Neural cell (in vitro differentiated cells): ENCODE data around the gene HUNK. TPM values are rescaled to one million over a fixed set of nuclear protein-coding genes. Genes with fewer than 3 reads are reported as not detected.

Experiments
- H2AFZ ChIP-seq: fragments of 200-600, 300-800 bp; sonication (generic), shearing (Covaris generic); 2 replicates; pipeline ENCODE4 v1.6.0; 2014; ENCODE audit warnings: low read depth, mild to moderate bottlenecking, antibody characterized with exemption, low read length, moderate library complexity
- H3F3A ChIP-seq: fragments of 200-600 bp; shearing (Covaris generic); 2 replicates; pipeline ENCODE4 v1.6.1; 2016; ENCODE audit warnings: mild to moderate bottlenecking, moderate library complexity, mixed read lengths, antibody characterized with exemption, low read length; ENCODE audit not compliant: insufficient read depth, poor library complexity, severe bottlenecking
- H3K27ac ChIP-seq: fragments of 200-600, 300-800 bp; sonication (generic), shearing (Covaris generic); 2 replicates; pipeline ENCODE4 v1.5.1; 2014; ENCODE audit warnings: mild to moderate bottlenecking, low read length, moderate library complexity
- H3K27me3 ChIP-seq: fragments of 300-800, 200-600 bp; sonication (generic), shearing (Covaris generic); 2 replicates; pipeline ENCODE4 v1.6.0; 2014; ENCODE audit warnings: mild to moderate bottlenecking, low read depth, low read length, moderate library complexity; ENCODE audit not compliant: insufficient read depth
- H3K36me3 ChIP-seq: fragments of 300-800, 200-600 bp; sonication (generic), shearing (Covaris generic); 2 replicates; pipeline ENCODE4 v1.5.1; 2014; ENCODE audit warnings: mild to moderate bottlenecking, antibody characterized with exemption, low read length, moderate library complexity; ENCODE audit not compliant: insufficient read depth
- H3K4me2 ChIP-seq: fragments of 300-800, 200-600 bp; sonication (generic), shearing (Covaris generic); 2 replicates; pipeline ENCODE4 v1.6.0; 2014; ENCODE audit warnings: mild to moderate bottlenecking, low read length
- H3K4me3 ChIP-seq: fragments of 300-800, 200-600 bp; sonication (generic), shearing (Covaris generic); 2 replicates; pipeline ENCODE4 v1.5.1; 2014; ENCODE audit warnings: mild to moderate bottlenecking, low read length, moderate library complexity
- H3K79me2 ChIP-seq: fragments of 200-600 bp; shearing (Covaris generic); replicated peaks from 2 replicates; pipeline ENCODE4 v1.6.0; 2014; ENCODE audit warnings: mild to moderate bottlenecking, low read length, moderate library complexity; ENCODE audit not compliant: insufficient read depth
- H3K9ac ChIP-seq: fragments of 300-800, 200-600 bp; sonication (generic), shearing (Covaris generic); 2 replicates; pipeline ENCODE4 v1.6.1; 2016; ENCODE audit warnings: mild to moderate bottlenecking, low read length, mixed read lengths
- H3K9me2 ChIP-seq: fragments of 200-600 bp; shearing (Covaris generic); 2 replicates; pipeline ENCODE4 v1.6.1; 2016; ENCODE audit warnings: mild to moderate bottlenecking, low read length, mixed read lengths; ENCODE audit not compliant: insufficient read depth
- H3K9me3 ChIP-seq: fragments of 200-600, 300-800 bp; sonication (generic), shearing (Covaris generic); 2 replicates; pipeline ENCODE4 v1.6.1; 2016; ENCODE audit warnings: mild to moderate bottlenecking, mixed run types, low read length, moderate library complexity, mixed read lengths
- H4K20me1 ChIP-seq: fragments of 200-600 bp; shearing (Covaris generic); 2 replicates; pipeline ENCODE4 v1.6.1; 2016; ENCODE audit warnings: mild to moderate bottlenecking, mixed run types; ENCODE audit not compliant: insufficient read depth
- EP300 ChIP-seq: fragments of 450-650 bp; conservative IDR thresholded peaks from 2 replicates; pipeline ENCODE4 v1.6.1; 2014; ENCODE audit warnings: antibody characterized with exemption, mild to moderate bottlenecking, moderate library complexity; ENCODE audit not compliant: poor library complexity, severe bottlenecking
- EZH2 ChIP-seq: fragments of 200-600, 300-800 bp; shearing (Covaris generic), sonication (generic); IDR thresholded peaks from 2 replicates; pipeline ENCODE4 v1.6.1; 2014; ENCODE audit warnings: antibody characterized with exemption, low read length, borderline replicate concordance, mild to moderate bottlenecking; ENCODE audit not compliant: insufficient read depth, poor library complexity, severe bottlenecking
- MXI1 ChIP-seq: fragments of 450-650 bp; conservative IDR thresholded peaks from 2 replicates; pipeline ENCODE4 v1.6.1; 2014; ENCODE audit warnings: antibody characterized with exemption, mild to moderate bottlenecking; ENCODE audit not compliant: poor library complexity, severe bottlenecking
- POLR2AphosphoS5 ChIP-seq: IDR thresholded peaks from 2 replicates; pipeline ENCODE4 v1.6.1; 2012
- RAD21 ChIP-seq: fragments of 450-650 bp; conservative IDR thresholded peaks from 2 replicates; pipeline ENCODE4 v1.6.1; 2014; ENCODE audit warnings: antibody characterized with exemption, mild to moderate bottlenecking, moderate library complexity
- SMC3 ChIP-seq: fragments of 450-650 bp; conservative IDR thresholded peaks from 2 replicates; pipeline ENCODE4 v1.6.1; 2014; ENCODE audit warnings: antibody characterized with exemption, mild to moderate bottlenecking, moderate library complexity; ENCODE audit not compliant: poor library complexity
- TAF1 ChIP-seq: IDR thresholded peaks from 2 replicates; pipeline ENCODE4 v1.6.1; 2012; ENCODE audit warnings: low read depth
- polyA plus RNA-seq: library from polyadenylated mRNA; depleted of rRNA; stranded (reverse); fragments of >200 nt; gene quantifications from 2 replicates; pipeline ENCODE4 v1.2.3, GENCODE V29; 2014
- TF ChIP-seq, protein P1 (sequence below): fragments of 450-650 bp; IDR thresholded peaks from 2 replicates; pipeline ENCODE4 v1.5.1; 2014; ENCODE audit warnings: antibody characterized with exemption, mild to moderate bottlenecking, moderate library complexity; ENCODE audit not compliant: poor library complexity, severe bottlenecking
- TF ChIP-seq, protein P2 (sequence below): IDR thresholded peaks from 2 replicates; pipeline ENCODE4 v1.6.1; 2012; ENCODE audit warnings: borderline replicate concordance

Gene HUNK
- polyA plus RNA-seq, 1 donor from 2014 or later: 9.3 TPM

DNA sequence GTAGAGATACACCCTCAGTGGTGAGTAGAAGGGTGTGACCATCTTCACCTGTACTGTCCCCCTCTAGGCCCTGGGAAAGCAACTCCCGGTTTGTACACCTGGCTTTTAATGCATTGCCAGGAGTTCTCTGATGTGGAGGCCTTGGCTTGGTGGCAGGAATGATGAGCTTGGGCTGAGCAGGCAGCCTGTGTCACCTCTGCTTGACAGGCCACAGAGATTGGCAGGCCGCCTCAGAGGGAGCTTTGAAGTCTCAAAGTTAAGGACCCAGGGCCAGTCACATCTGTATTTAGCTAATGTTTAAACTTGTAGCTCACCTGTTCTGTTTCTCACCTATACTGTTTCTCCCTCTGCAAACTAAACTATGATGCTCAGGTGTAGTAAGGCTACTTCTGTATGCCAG lies 28.5 kb downstream of the HUNK start (continued):
- no peak for TF ChIP-seq EZH2

DNA sequence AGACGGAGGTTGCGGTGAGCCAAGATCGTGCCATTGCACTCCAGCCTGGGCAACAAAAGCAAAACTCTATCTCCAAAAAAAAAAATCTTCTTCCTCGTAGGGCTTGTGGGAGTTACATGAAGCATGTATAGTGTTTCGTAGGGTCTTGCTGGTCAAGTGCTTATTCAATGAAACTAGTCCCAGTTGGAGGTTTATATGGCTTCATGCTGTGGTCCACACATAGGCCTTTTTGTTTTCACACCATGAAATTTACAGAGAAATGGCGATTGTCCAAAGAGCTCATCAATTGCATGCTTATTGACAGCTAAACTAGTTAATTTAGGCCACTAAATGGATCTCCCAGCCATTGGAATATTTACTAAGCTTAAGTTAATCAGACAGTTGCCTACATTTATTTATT lies 29.6 kb downstream of the HUNK start:
- H3K27me3 ChIP-seq: peaks cover 2% of the 10 kb centered on the region
- no peaks in the 10 kb centered on the region for H3K9me2 ChIP-seq
- H3K36me3 ChIP-seq: no peaks in the 10 kb centered on the region
- no peaks in the 10 kb centered on the region for H4K20me1 ChIP-seq
- peaks cover 7% of the 10 kb centered on the region for H3K79me2 ChIP-seq
- no peak overlapping the region for H3K27ac ChIP-seq
- H3K4me3 ChIP-seq: no peak overlapping the region
- H3K9me3 ChIP-seq: no peaks in the 10 kb centered on the region
- H3K4me2 ChIP-seq: no peak overlapping the region
- no peak overlapping the region for H2AFZ ChIP-seq
- no peaks in the 10 kb centered on the region for H3F3A ChIP-seq
- no peak for TF ChIP-seq TAF1
- TF ChIP-seq, protein P1, sequence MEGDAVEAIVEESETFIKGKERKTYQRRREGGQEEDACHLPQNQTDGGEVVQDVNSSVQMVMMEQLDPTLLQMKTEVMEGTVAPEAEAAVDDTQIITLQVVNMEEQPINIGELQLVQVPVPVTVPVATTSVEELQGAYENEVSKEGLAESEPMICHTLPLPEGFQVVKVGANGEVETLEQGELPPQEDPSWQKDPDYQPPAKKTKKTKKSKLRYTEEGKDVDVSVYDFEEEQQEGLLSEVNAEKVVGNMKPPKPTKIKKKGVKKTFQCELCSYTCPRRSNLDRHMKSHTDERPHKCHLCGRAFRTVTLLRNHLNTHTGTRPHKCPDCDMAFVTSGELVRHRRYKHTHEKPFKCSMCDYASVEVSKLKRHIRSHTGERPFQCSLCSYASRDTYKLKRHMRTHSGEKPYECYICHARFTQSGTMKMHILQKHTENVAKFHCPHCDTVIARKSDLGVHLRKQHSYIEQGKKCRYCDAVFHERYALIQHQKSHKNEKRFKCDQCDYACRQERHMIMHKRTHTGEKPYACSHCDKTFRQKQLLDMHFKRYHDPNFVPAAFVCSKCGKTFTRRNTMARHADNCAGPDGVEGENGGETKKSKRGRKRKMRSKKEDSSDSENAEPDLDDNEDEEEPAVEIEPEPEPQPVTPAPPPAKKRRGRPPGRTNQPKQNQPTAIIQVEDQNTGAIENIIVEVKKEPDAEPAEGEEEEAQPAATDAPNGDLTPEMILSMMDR: no peak
- TF ChIP-seq EP300: no peak
- TF ChIP-seq SMC3: no peak
- TF ChIP-seq, protein P2, sequence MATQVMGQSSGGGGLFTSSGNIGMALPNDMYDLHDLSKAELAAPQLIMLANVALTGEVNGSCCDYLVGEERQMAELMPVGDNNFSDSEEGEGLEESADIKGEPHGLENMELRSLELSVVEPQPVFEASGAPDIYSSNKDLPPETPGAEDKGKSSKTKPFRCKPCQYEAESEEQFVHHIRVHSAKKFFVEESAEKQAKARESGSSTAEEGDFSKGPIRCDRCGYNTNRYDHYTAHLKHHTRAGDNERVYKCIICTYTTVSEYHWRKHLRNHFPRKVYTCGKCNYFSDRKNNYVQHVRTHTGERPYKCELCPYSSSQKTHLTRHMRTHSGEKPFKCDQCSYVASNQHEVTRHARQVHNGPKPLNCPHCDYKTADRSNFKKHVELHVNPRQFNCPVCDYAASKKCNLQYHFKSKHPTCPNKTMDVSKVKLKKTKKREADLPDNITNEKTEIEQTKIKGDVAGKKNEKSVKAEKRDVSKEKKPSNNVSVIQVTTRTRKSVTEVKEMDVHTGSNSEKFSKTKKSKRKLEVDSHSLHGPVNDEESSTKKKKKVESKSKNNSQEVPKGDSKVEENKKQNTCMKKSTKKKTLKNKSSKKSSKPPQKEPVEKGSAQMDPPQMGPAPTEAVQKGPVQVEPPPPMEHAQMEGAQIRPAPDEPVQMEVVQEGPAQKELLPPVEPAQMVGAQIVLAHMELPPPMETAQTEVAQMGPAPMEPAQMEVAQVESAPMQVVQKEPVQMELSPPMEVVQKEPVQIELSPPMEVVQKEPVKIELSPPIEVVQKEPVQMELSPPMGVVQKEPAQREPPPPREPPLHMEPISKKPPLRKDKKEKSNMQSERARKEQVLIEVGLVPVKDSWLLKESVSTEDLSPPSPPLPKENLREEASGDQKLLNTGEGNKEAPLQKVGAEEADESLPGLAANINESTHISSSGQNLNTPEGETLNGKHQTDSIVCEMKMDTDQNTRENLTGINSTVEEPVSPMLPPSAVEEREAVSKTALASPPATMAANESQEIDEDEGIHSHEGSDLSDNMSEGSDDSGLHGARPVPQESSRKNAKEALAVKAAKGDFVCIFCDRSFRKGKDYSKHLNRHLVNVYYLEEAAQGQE: no peak
- TF ChIP-seq EZH2: no peak
- TF ChIP-seq POLR2AphosphoS5: no peak
- no peak for TF ChIP-seq MXI1
- TF ChIP-seq RAD21: no peak
- H3K9ac ChIP-seq: no peak overlapping the region

DNA sequence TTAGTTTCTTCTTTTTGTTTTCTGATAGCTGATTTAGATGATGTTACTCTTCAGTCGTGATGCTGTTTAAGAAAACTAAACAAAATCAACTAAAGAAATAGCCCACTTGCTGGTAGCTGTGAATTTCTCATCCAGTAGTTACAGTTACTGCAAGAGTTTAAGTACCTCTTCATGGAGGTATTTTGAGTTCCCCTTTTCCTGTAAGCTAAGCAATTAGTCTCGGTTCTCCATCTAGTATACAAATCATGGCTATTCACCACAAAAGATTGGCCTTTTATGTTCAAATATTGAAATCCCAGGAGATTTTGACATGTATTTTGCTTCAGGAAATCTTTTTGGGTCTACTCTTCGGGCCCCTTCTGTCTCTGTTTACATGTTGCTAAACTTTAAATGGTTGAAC lies 31.1 kb downstream of the HUNK start:
- Histone ChIP-seq H3K4me2 (no peak overlapping the region), H3K9ac (no peak overlapping the region), H3K36me3 (no peaks in the 10 kb centered on the region), H3K27me3 (peaks cover 3% of the 10 kb centered on the region), H2AFZ (no peak overlapping the region), H3F3A (no peaks in the 10 kb centered on the region), H3K9me3 (no peaks in the 10 kb centered on the region), H4K20me1 (no peaks in the 10 kb centered on the region), H3K79me2 (peaks cover 7% of the 10 kb centered on the region), H3K9me2 (no peaks in the 10 kb centered on the region), H3K4me3 (no peak overlapping the region), H3K27ac (no peak overlapping the region)
- TF ChIP-seq EP300 (no peak), EZH2 (no peak)
